HepG2 (cell line): ENCODE results near the gene CNNM1.

Experiments
- BRCA1 ChIP-seq: sonication (generic); formaldehyde crosslinking; IDR thresholded peaks from 2 replicates; pipeline ENCODE4 v1.4.0; 2020; ENCODE audit warnings: missing genetic modification reagents
- CHCHD3 ChIP-seq: sonication (generic); formaldehyde crosslinking; IDR thresholded peaks from 2 replicates; pipeline ENCODE4 v1.8.0; 2022; ENCODE audit warnings: mild to moderate bottlenecking, missing genetic modification reagents, moderate library complexity
- EZH2 ChIP-seq: conservative IDR thresholded peaks from 2 replicates; pipeline ENCODE4 v1.6.1; 2012; ENCODE audit warnings: mild to moderate bottlenecking, low read depth, low read length, moderate library complexity
- SP2 ChIP-seq: sonication (generic); formaldehyde crosslinking; IDR thresholded peaks from 2 replicates; pipeline ENCODE4 v1.5.1; 2020; ENCODE audit warnings: mild to moderate bottlenecking, missing genetic modification reagents
- TFE3 ChIP-seq: IDR thresholded peaks from 2 replicates; pipeline ENCODE4 v1.6.1; 2016
- ZSCAN5A ChIP-seq: sonication (generic); formaldehyde crosslinking; IDR thresholded peaks from 2 replicates; pipeline ENCODE4 v1.8.0; 2022; ENCODE audit warnings: mild to moderate bottlenecking, missing genetic modification reagents, borderline replicate concordance

DNA sequence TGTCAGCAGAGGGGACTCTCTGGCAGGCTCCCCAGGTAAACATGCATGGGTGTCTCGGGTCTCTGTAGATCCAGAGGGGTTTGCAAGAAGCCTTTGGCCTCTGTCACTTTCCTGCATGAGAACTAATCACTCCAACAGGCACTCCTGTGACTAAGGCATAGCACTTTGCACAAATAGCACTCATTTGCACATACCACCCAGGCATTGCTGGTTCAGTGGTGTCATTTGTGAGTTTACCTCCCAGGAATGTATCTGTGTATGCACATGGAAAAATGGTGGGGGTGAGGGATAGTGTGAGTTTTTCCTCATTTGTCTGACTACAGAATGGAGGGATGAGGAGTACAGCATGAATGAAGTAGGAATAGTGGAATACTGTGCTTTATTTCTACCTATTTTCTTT lies 39.5 kb downstream of the CNNM1 start:
- no peak for TF ChIP-seq BRCA1 (CRISPR knock-in tag)
- no peak for TF ChIP-seq SP2
- no peak for TF ChIP-seq ZSCAN5A (CRISPR knock-in tag)
- no peak for TF ChIP-seq CHCHD3 (CRISPR knock-in tag)
- no peak for TF ChIP-seq EZH2
- no peak for TF ChIP-seq TFE3
